Endodermal cell (in vitro differentiated cells): Measurements from ENCODE around the gene KITLG. TPM values are rescaled to one million over a fixed set of nuclear protein-coding genes. Genes with fewer than 3 reads are reported as not detected.

ENCODE experiments used
- DNase-seq: peaks from one replicate; pipeline ENCODE4 v3.0.0-alpha.2; 2017
- H3K27ac ChIP-seq: 2 replicates; pipeline ENCODE4 v1.5.1; 2013; ENCODE audit warnings: mild to moderate bottlenecking, low read depth, low read length, moderate library complexity
- H3K27me3 ChIP-seq: 2 replicates; pipeline ENCODE4 v1.6.1; 2013; ENCODE audit warnings: mild to moderate bottlenecking, low read length, moderate library complexity; ENCODE audit not compliant: insufficient read depth, control insufficient read depth, poor library complexity, severe bottlenecking
- H3K36me3 ChIP-seq: 2 replicates; pipeline ENCODE4 v1.7.0; 2013; ENCODE audit warnings: mild to moderate bottlenecking, low read length, moderate library complexity; ENCODE audit not compliant: control insufficient read depth, insufficient read depth
- H3K4me1 ChIP-seq: one replicate; pipeline ENCODE4 v1.7.0; 2013; ENCODE audit warnings: low read length; ENCODE audit not compliant: control insufficient read depth, insufficient read depth
- H3K4me3 ChIP-seq: 2 replicates; pipeline ENCODE4 v1.5.1; 2013; ENCODE audit warnings: mild to moderate bottlenecking, low read length, moderate library complexity
- H3K9ac ChIP-seq: 2 replicates; pipeline ENCODE4 v1.6.1; 2013; ENCODE audit warnings: mild to moderate bottlenecking, low read length, moderate library complexity; ENCODE audit not compliant: poor library complexity, severe bottlenecking; ENCODE audit errors: extremely low read depth
- H3K9me3 ChIP-seq: 2 replicates; pipeline ENCODE4 v1.6.1; 2013; ENCODE audit warnings: mild to moderate bottlenecking, low read length, moderate library complexity; ENCODE audit not compliant: control insufficient read depth
- H3K27ac Mint-ChIP-seq: 2 replicates; pipeline ENCODE4 v1.8.0; 2020; ENCODE audit warnings: mixed read lengths
- H3K27me3 Mint-ChIP-seq: 2 replicates; pipeline ENCODE4 v1.8.0; 2021; ENCODE audit warnings: mild to moderate bottlenecking, mixed read lengths; ENCODE audit not compliant: insufficient read depth
- H3K36me3 Mint-ChIP-seq: 2 replicates; pipeline ENCODE4 v1.8.0; 2020; ENCODE audit warnings: low read depth, mixed read lengths
- H3K4me1 Mint-ChIP-seq: 2 replicates; pipeline ENCODE4 v1.8.0; 2020; ENCODE audit warnings: mixed read lengths
- H3K4me3 Mint-ChIP-seq: 2 replicates; pipeline ENCODE4 v1.8.0; 2020; ENCODE audit warnings: mild to moderate bottlenecking, moderate library complexity, mixed read lengths
- H3K9me3 Mint-ChIP-seq: 2 replicates; pipeline ENCODE4 v1.8.0; 2020; ENCODE audit warnings: mild to moderate bottlenecking, mixed read lengths
- CTCF ChIP-seq: fragments of 200-600 bp; sonication (generic); conservative IDR thresholded peaks from 2 replicates; pipeline ENCODE4 v1.5.0; 2021; ENCODE audit warnings: antibody characterized with exemption, mild to moderate bottlenecking
- WGBS, 2 experiments: methylation state at CpG; one replicate each; pipeline versions ENCODE4 v1.1.5 to v1.1.7; 2013; ENCODE audit warnings: missing lambda C conversion rate in 2 of 2, mixed read lengths in 1 of 2; ENCODE audit not compliant: insufficient coverage in 1 of 2, insufficient read length in 1 of 2; 5-methylcytosine and 5-hydroxymethylcytosine counted together
- total RNA-seq, 2 donors: library from RNA; stranded (reverse); fragmentation: NEBNext Ultra II Directional in 1 of 2; extraction: Animal tissue kit (Norgen Biotek cat#: 25700) in 1 of 2; gene quantifications; 2 replicates in 1 of 2; 3 replicates in 1 of 2; pipeline ENCODE4 v1.2.1, GENCODE V29; 2021

Gene KITLG
- total RNA-seq, 2 donors from 2014 or later, result 7.0 to 14.3 TPM

- no peak overlapping the region for H3K9ac ChIP-seq
- H3K9me3 ChIP-seq, result no peaks in the 10 kb centered on the region
- H3K4me1 ChIP-seq, result no peaks in the 10 kb centered on the region
- Mint-ChIP-seq H3K9me3 (no peaks in the 10 kb centered on the region), H3K4me3 (no peak overlapping the region), H3K27me3 (no peaks in the 10 kb centered on the region), H3K27ac (no peak overlapping the region), H3K4me1 (peaks cover 7% of the 10 kb centered on the region), H3K36me3 (no peaks in the 10 kb centered on the region)
- H3K27ac ChIP-seq, result no peak overlapping the region
- WGBS, 2 experiments, result 78 to 100% methylated on average over 1 of the region's 1 CpG
- H3K27me3 ChIP-seq, result peaks cover 11% of the 10 kb centered on the region
- no peak overlapping the region for H3K4me3 ChIP-seq
- H3K36me3 ChIP-seq, result no peaks in the 10 kb centered on the region
- no peak for DNase-seq
- TF ChIP-seq CTCF, result no peak
Observed at GRCh38 chr12:88450136-88450535, 130.1 kb downstream of the KITLG start.

- H3K27ac ChIP-seq, result peak overlapping the region; percentile 16
- no peaks in the 10 kb centered on the region for H3K4me1 ChIP-seq
- Mint-ChIP-seq H3K4me3 (no peak overlapping the region), H3K27me3 (no peaks in the 10 kb centered on the region), H3K27ac (no peak overlapping the region), H3K4me1 (peaks cover 7% of the 10 kb centered on the region), H3K9me3 (no peaks in the 10 kb centered on the region), H3K36me3 (no peaks in the 10 kb centered on the region)
- no peaks in the 10 kb centered on the region for H3K27me3 ChIP-seq
- WGBS, 2 experiments, result 80 to 82% methylated on average over 5 of the region's 5 CpGs
- no peak overlapping the region for H3K4me3 ChIP-seq
- TF ChIP-seq CTCF, result no peak
- peak; percentile 62 for DNase-seq
- no peaks in the 10 kb centered on the region for H3K9me3 ChIP-seq
- H3K36me3 ChIP-seq, result no peaks in the 10 kb centered on the region
- H3K9ac ChIP-seq, result no peak overlapping the region
Observed at GRCh38 chr12:88448337-88448915, 131.8 kb downstream of the KITLG start.

- H3K9me3 ChIP-seq, result no peaks in the 10 kb centered on the region
- no peak overlapping the region for H3K27ac ChIP-seq
- H3K4me1 ChIP-seq, result no peaks in the 10 kb centered on the region
- H3K36me3 Mint-ChIP-seq, result no peaks in the 10 kb centered on the region
- peaks cover 4% of the 10 kb centered on the region for H3K9me3 Mint-ChIP-seq
- no peak overlapping the region for H3K9ac ChIP-seq
- H3K27me3 Mint-ChIP-seq, result no peaks in the 10 kb centered on the region
- H3K36me3 ChIP-seq, result no peaks in the 10 kb centered on the region
- DNase-seq, result no peak
- H3K4me3 Mint-ChIP-seq, result no peak overlapping the region
- no peaks in the 10 kb centered on the region for H3K27me3 ChIP-seq
- H3K4me1 Mint-ChIP-seq, result peaks cover 7% of the 10 kb centered on the region
- H3K27ac Mint-ChIP-seq, result no peak overlapping the region
- H3K4me3 ChIP-seq, result no peak overlapping the region
- no peak for TF ChIP-seq CTCF
Observed at GRCh38 chr12:88445705-88446394, 134.4 kb downstream of the KITLG start.
